Stimulated activated naive CD8-positive, alpha-beta T cell treated with anti-CD3 and anti-CD28 coated beads, Interleukin-15, Interleukin-2, amounts not matched to agents 100 ng/mL and 50 ng/mL, for 24 hours (primary cell): Measurements from ENCODE around the gene MECP2.

Experiments
- H3K27ac Mint-ChIP-seq: one replicate; pipeline ENCODE4 v1.8.0; 2021; ENCODE audit warnings: mild to moderate bottlenecking, mixed read lengths
- H3K27me3 Mint-ChIP-seq: one replicate; pipeline ENCODE4 v1.8.0; 2021; ENCODE audit warnings: mixed read lengths
- H3K36me3 Mint-ChIP-seq: one replicate; pipeline ENCODE4 v1.8.0; 2021; ENCODE audit warnings: low read depth, mixed read lengths
- H3K4me1 Mint-ChIP-seq: one replicate; pipeline ENCODE4 v1.8.0; 2021; ENCODE audit warnings: low read depth, mixed read lengths
- H3K4me3 Mint-ChIP-seq: one replicate; pipeline ENCODE4 v1.8.0; 2021; ENCODE audit warnings: mild to moderate bottlenecking, mixed read lengths
- H3K9me3 Mint-ChIP-seq: one replicate; pipeline ENCODE4 v1.8.0; 2021; ENCODE audit warnings: mixed read lengths

Gene MECP2

GRCh38 chrX:154123241-154124219 is 26.0 kb upstream of the MECP2 start:
- no peaks in the 10 kb centered on the region for H3K27me3 Mint-ChIP-seq
- no peaks in the 10 kb centered on the region for H3K36me3 Mint-ChIP-seq
- no peaks in the 10 kb centered on the region for H3K9me3 Mint-ChIP-seq
- no peak overlapping the region for H3K4me3 Mint-ChIP-seq
- H3K4me1 Mint-ChIP-seq: peaks cover 11% of the 10 kb centered on the region
- H3K27ac Mint-ChIP-seq: peak overlapping the region; percentile 41

DNA sequence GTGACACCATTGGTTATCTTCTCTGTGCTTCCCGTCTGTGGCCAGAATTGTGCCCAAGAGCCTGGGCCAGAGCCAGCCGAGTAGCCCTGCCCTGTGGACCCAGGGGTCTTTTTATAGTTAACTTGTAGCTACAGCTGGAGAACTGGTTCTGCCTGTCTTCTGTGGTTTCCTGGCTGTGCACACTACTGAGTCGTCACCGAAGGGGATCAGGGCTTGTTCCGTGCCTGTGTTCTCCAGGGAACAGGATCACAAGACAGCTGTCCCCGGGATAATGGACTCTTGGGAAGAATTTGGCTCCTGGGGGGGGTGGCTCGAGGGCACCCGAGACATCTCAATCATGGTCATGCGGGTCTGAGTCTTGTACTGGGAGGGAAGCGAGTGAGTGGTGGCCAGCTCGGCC is 24.4 kb upstream of the MECP2 start:
- Mint-ChIP-seq H3K27me3 (no peaks in the 10 kb centered on the region), H3K4me1 (peaks cover 11% of the 10 kb centered on the region), H3K27ac (no peak overlapping the region), H3K36me3 (no peaks in the 10 kb centered on the region), H3K9me3 (no peaks in the 10 kb centered on the region), H3K4me3 (no peak overlapping the region)

DNA sequence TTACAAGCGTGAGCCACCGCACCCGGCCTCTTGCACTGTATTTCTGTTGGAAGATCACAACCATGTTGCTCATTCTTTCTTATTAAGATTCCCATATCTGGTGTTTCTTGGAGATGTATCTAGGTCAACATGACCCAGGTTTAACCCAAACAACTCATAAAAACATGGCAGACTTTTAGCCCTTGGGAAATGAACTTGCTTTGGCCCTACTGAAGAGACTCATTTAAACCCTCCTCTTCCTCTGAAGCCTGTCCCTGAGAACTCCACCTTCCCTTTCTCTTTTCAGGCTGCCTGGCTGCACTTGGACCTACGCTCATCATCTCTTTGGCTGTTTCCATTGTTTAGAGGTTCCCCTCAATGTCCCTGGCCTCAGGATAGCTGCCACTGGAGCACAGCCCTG is 23.7 kb upstream of the MECP2 start:
- Mint-ChIP-seq H3K36me3 (no peaks in the 10 kb centered on the region), H3K4me1 (peaks cover 11% of the 10 kb centered on the region), H3K4me3 (no peak overlapping the region), H3K27me3 (no peaks in the 10 kb centered on the region), H3K27ac (no peak overlapping the region), H3K9me3 (no peaks in the 10 kb centered on the region)

DNA sequence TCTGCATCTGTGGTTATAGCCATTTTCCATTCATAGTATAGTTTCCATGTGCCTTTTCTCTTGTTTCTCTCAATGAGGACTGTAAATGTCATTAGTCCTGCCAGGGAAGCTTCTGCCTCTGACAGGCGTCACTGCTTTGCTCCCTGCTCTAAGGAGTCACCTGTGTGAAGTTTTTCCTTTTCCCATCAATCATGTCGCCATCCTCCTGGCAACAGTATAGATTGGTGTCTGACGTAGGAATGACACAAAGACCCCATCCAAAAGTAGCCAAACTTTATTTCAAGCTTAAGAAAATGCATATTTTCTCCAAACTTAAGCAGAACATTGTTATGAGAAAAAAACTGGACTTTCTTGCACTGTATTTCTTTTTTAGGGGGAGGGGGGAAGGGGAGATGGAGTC is 23.1 kb upstream of the MECP2 start:
- no peaks in the 10 kb centered on the region for H3K9me3 Mint-ChIP-seq
- no peaks in the 10 kb centered on the region for H3K36me3 Mint-ChIP-seq
- no peak overlapping the region for H3K27ac Mint-ChIP-seq
- H3K4me3 Mint-ChIP-seq: no peak overlapping the region
- peaks cover 11% of the 10 kb centered on the region for H3K4me1 Mint-ChIP-seq
- no peaks in the 10 kb centered on the region for H3K27me3 Mint-ChIP-seq

DNA sequence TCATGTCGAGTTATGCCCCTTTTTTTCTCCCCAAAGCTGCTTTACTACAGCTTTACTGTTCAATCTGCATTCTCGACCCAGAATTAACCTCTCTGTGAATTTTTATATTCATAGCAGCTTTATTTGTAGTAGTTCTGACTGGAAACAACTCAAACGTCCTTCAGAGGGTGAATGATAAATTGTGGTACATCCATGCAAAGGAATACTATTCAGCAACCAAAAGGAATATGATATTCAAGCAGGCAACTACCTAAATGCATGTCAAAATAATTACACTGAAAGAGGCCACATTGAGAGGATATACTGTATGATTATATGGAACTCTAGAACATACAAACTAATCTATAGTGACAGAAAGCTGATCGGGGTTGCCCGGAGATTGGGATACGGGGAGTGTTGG is 20.0 kb upstream of the MECP2 start:
- H3K27me3 Mint-ChIP-seq: no peaks in the 10 kb centered on the region
- H3K4me3 Mint-ChIP-seq: no peak overlapping the region
- H3K36me3 Mint-ChIP-seq: no peaks in the 10 kb centered on the region
- H3K4me1 Mint-ChIP-seq: peaks cover 6% of the 10 kb centered on the region
- no peaks in the 10 kb centered on the region for H3K9me3 Mint-ChIP-seq
- H3K27ac Mint-ChIP-seq: no peak overlapping the region

- H3K27ac Mint-ChIP-seq: no peak overlapping the region
- no peaks in the 10 kb centered on the region for H3K9me3 Mint-ChIP-seq
- no peak overlapping the region for H3K4me3 Mint-ChIP-seq
- H3K27me3 Mint-ChIP-seq: no peaks in the 10 kb centered on the region
- H3K36me3 Mint-ChIP-seq: no peaks in the 10 kb centered on the region
- H3K4me1 Mint-ChIP-seq: peaks cover 9% of the 10 kb centered on the region
Observed at GRCh38 chrX:154116426-154117211, 19.1 kb upstream of the MECP2 start.

DNA sequence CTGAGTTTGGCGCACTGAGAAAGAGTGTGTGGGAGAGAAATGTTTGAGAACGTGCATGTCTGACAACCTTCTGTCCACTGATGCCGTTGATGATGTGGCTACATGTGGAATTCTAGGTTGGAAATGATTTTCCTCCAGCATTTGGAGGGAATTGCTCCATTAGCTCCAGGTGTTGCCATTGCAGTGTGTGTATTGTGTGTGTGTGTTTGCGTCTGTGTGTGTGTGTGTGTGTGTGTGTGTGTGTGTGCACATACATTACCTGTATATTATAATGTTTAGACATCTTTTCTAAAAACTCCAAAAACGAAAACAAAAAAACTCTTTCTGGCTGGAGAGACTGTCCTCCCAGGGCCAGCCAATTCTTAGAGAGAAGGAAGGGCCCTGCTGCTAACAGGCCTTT is 18.2 kb upstream of the MECP2 start:
- Mint-ChIP-seq H3K27me3 (no peaks in the 10 kb centered on the region), H3K36me3 (no peaks in the 10 kb centered on the region), H3K4me3 (no peak overlapping the region), H3K4me1 (peaks cover 9% of the 10 kb centered on the region), H3K27ac (no peak overlapping the region), H3K9me3 (no peaks in the 10 kb centered on the region)

DNA sequence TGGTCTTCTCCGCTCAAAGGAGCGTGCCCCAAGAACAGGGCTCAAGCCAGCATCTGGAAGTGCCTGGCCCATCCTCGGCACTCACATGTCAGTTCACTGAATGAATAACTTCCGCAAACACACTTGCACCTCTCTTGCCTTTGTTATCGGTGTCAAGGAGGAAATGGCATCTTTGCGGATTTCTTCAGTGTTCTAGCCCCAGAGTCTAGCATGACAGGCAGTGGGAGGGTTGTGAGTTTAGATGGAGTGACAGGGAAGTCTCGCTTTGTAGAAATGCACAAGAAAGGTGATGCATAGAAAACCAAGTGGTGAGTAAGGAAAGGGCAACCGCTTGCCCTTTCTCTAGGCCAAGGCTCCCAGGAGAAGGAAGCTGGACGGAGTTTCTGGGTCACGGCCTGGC is 17.6 kb upstream of the MECP2 start:
- Mint-ChIP-seq H3K27me3 (no peaks in the 10 kb centered on the region), H3K9me3 (no peaks in the 10 kb centered on the region), H3K4me1 (peaks cover 9% of the 10 kb centered on the region), H3K36me3 (no peaks in the 10 kb centered on the region), H3K27ac (no peak overlapping the region), H3K4me3 (no peak overlapping the region)

- H3K4me1 Mint-ChIP-seq: peaks cover 9% of the 10 kb centered on the region
Observed at GRCh38 chrX:154114652-154115051, 17.1 kb upstream of the MECP2 start.

DNA sequence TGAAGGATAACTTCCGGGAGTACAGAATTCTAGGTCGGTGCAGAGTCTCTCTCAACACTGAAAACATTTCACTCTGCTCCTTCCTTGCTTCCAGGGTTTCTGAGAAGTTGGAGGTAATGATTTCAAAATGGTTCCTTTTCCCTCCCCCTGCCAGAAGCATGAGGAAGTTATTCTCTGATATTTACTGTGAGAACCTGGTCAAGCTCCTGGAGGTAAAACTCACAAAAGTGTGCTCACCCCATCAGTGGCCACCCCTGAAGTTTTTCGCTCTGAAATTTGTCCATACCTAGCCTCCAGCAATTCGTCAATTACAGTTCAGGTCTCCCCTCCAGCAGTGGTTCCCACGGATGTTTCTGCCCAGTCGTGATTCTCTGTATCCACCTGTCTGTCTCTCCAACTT is 16.2 kb upstream of the MECP2 start:
- no peaks in the 10 kb centered on the region for H3K36me3 Mint-ChIP-seq
- no peaks in the 10 kb centered on the region for H3K27me3 Mint-ChIP-seq
- no peak overlapping the region for H3K4me3 Mint-ChIP-seq
- no peaks in the 10 kb centered on the region for H3K9me3 Mint-ChIP-seq
- no peak overlapping the region for H3K27ac Mint-ChIP-seq
- H3K4me1 Mint-ChIP-seq: peaks cover 9% of the 10 kb centered on the region

More at GRCh38 chrX:154114652-154115051, 17.1 kb upstream of the MECP2 start:
- Mint-ChIP-seq H3K36me3 (no peaks in the 10 kb centered on the region), H3K4me3 (no peak overlapping the region), H3K9me3 (no peaks in the 10 kb centered on the region), H3K27me3 (no peaks in the 10 kb centered on the region), H3K27ac (no peak overlapping the region)

DNA sequence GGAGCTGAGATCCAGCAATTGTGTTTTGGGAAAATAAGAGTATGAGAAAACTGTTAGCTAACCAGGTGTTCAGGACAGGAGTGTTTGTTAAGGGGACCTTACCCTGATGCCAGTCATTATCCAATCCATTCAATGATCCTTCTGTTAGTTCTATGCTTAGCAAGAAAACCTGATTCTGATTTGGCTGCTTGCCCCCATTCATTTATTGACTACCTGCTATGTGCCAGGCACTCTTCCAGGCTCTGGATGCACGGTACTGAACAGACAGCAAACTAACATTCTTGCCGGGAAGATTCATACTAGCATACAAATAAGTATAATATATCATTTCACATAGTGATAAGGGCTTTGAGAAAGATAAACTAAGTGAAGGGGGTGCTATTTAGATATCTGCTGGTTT is 1.0 kb upstream of the MECP2 start:
- H3K4me1 Mint-ChIP-seq: peaks cover 50% of the 10 kb centered on the region
- H3K27ac Mint-ChIP-seq: peak overlapping the region; percentile 83
- peaks cover 3% of the 10 kb centered on the region for H3K27me3 Mint-ChIP-seq
- H3K9me3 Mint-ChIP-seq: no peaks in the 10 kb centered on the region
- peaks cover 17% of the 10 kb centered on the region for H3K36me3 Mint-ChIP-seq
- peak overlapping the region; percentile 75 for H3K4me3 Mint-ChIP-seq

DNA sequence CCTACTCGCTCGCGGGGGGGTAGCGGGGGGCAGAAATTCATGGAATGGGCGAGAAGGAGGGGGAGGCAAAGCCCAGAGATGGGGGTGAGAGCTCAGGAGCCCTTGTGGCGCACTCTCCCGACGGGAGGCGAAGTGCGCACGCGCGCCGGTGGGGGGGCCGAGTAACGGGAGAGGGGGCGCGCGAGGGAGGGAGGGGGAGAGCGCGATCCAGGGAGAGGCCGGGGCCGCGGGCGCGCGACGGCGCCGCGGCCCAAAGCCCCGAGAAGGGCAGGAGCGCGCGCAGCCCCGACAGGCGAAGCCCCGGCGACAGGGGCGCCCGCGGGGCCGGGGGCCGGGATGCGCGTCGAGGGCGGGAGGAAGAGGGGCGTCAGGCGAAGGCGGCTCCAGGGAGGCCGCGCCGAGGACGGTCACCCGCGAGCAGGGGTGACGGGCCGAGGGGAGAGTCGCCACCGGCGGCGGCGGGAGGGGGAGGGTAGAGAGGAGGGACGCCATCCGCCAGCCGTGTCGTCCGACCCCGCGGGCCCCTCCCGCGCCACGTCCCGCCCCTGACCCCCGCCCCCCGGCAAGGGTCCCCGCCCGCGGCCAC is 421 bp downstream of the MECP2 start:
- Mint-ChIP-seq H3K4me1 (peaks cover 61% of the 10 kb centered on the region), H3K4me3 (peak overlapping the region; percentile 91), H3K27ac (peak overlapping the region; percentile 96)

DNA sequence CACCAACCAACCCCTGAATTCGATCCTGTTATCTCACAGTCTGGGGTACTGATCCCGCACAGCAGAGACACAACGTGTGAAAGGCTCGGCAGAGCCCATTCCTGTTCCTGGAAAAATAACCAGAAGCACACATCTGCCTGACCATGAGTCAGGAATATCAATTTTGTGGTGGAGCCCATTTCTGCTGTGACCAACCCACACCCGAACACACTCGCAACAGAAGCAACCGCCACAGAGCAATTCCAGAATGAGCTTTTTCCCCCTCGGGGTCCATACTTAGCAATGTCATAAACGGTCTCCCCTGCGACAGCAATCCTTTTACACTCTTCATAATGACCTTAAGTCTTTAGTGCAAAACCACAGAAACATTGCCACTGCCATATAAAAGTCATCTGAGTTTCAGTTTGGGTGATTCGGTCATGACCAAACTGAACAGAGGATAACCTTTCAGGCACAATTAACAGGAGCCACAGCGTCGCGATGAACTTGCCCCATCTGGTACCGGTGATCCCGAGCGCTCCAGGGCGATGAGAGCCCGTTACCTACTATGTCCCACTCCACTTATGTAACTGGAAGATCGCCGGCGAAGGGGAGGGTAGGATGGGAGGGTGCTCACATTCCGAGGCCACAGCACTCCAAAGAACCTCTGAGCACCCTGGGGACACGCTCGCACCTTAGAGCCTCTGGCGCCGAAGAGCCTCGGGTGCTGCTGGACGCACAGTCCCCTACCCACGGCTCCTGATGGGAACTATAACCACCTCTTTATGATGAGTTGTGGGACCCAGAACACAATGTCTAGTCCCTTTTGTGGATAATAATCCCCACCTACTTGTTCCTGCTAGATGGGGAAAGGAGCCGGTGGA is 1.1 kb downstream of the MECP2 start:
- Mint-ChIP-seq H3K4me1 (peaks cover 67% of the 10 kb centered on the region), H3K27ac (peak overlapping the region; percentile 96), H3K9me3 (no peaks in the 10 kb centered on the region), H3K36me3 (peaks cover 17% of the 10 kb centered on the region), H3K27me3 (no peaks in the 10 kb centered on the region), H3K4me3 (peak overlapping the region; percentile 91)

More for the DNA sequence above, 421 bp downstream of the MECP2 start:
- peaks cover 1% of the 10 kb centered on the region for H3K27me3 Mint-ChIP-seq
- peaks cover 17% of the 10 kb centered on the region for H3K36me3 Mint-ChIP-seq
- H3K9me3 Mint-ChIP-seq: no peaks in the 10 kb centered on the region

DNA sequence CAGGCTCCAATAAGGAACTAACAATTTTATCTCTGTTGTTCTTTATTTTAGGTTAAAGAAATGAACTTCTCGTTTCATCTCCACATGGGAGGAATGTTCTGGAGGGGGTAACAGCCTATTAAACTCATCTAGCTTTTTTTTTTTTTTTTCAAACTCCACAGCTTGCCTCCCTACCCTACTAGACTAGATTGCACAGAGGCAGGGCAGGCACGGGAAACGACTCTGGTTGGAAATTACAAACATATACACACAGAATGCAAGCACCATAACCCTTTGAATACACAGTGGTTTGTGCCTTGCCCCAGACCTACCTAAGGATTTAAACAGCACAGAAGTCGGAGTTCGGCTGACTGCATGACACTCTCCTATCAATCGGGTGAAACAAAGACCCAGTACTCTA is 2.7 kb downstream of the MECP2 start:
- H3K4me1 Mint-ChIP-seq: peaks cover 71% of the 10 kb centered on the region
- peak overlapping the region; percentile 91 for H3K4me3 Mint-ChIP-seq
- H3K36me3 Mint-ChIP-seq: peaks cover 28% of the 10 kb centered on the region
- no peaks in the 10 kb centered on the region for H3K27me3 Mint-ChIP-seq
- H3K9me3 Mint-ChIP-seq: no peaks in the 10 kb centered on the region
- H3K27ac Mint-ChIP-seq: peak overlapping the region; percentile 79
